ENCODE results near the gene RUFY3. TPM values are rescaled to one million over a fixed set of nuclear protein-coding genes. Genes with fewer than 3 reads are reported as not detected.
"Not testable (repeated sequence)": the region's sequence is repeated elsewhere in the genome, so short reads cannot be mapped to it uniquely, and the experiment has no call there.

Gene RUFY3
- total and polyA plus RNA-seq, 4 experiments from 2014 or later: 3.3 to 36.2 (median 22.7) TPM

DNA sequence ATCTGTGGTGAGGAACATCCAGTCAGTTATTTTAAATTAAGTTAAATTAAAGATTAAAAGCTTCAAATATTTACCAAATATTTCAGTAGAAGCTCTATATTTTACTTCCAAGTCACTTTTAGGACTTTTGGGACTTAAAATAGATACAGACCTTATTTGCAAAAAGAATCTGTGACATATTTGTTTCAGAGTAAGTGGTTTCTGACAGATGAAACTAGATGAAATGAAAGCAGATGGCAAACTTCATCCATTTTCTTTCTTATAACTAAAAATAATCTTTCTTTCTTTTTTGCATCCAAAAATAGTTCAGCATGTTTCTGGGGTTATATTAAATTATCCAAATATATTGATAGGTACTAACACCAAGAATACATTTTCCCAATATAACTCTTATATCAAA lies 40.1 kb upstream of the RUFY3 start:
- Histone ChIP-seq H3K27ac (ENCODE audit: low read depth, low read length) (no peak overlapping the region), H3K27me3 (ENCODE audit: insufficient read depth, low read length) (no peaks in the 10 kb centered on the region), H3K4me3 (ENCODE audit: low read length in 2 of 2) (no peak overlapping the region), H3K36me3 (ENCODE audit: insufficient read depth, low read length) (no peaks in the 10 kb centered on the region), H3K9me3 (ENCODE audit: control insufficient read depth in 1 of 2, low read length in 2 of 2) (no peaks in the 10 kb centered on the region), H3K4me1 (ENCODE audit: insufficient read depth, low read length) (peaks cover 17% of the 10 kb centered on the region)
- CTCF ChIA-PET (ENCODE audit: partially characterized antibody): interaction anchor here (1.4 to 4.0 kb wide), 3 partner anchors 11 to 329 kb away, joined by 3 to 17 read pairs (median 3); no protein-coding TSS in a partner anchor
- Mint-ChIP-seq H3K27me3 (peaks cover 1 to 3% of the 10 kb centered on the region in 2 donors), H3K27ac (no peak overlapping the region), H3K36me3 (no peaks in the 10 kb centered on the region), H3K4me1 (peaks cover 5 to 17% (median 8%) of the 10 kb centered on the region in 4 donors), H3K4me3 (no peak overlapping the region), H3K9me3 (peaks cover 0 to 2% (median 0%) of the 10 kb centered on the region in 8 donors)
- intact Hi-C loops (cut with micrococcal nuclease): no loop called here
- POLR2A ChIA-PET (ENCODE audit: partially characterized antibody): no interaction called here
- DNase-seq: no peak

DNA sequence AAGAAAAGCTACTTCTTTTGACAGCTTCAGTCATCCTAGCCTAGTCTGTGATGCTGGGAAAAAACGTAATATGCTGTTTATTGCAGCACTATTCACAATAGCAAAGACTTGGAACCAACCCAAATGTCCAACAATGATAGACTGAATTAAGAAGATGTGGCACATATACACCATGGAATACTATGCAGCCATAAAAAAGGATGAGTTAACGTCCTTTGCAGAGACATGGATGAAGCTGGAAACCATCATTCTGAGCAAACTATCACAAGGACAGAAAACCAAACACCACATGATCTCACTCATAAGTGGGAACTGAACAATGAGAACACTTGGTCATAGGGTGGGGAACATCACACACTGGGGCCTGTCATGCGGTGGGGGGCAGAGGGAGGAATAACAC lies 39.6 kb upstream of the RUFY3 start:
- peaks cover 21% of the 10 kb centered on the region for H3K4me1 ChIP-seq (ENCODE audit: insufficient read depth, low read length)
- H3K27me3 ChIP-seq (ENCODE audit: insufficient read depth, low read length); H3K36me3 ChIP-seq (ENCODE audit: insufficient read depth, low read length); DNase-seq; intact Hi-C loops (cut with micrococcal nuclease); H3K9me3 ChIP-seq (ENCODE audit: control insufficient read depth in 1 of 2, low read length in 2 of 2); H3K36me3 Mint-ChIP-seq; H3K27ac ChIP-seq (ENCODE audit: low read depth, low read length); H3K27me3 Mint-ChIP-seq; H3K9me3 Mint-ChIP-seq; H3K27ac Mint-ChIP-seq; H3K4me3 ChIP-seq (ENCODE audit: low read length in 2 of 2); H3K4me3 Mint-ChIP-seq: not testable (repeated sequence)
- ChIA-PET CTCF (ENCODE audit: partially characterized antibody) (interaction anchor here (1.4 to 4.0 kb wide), 3 partner anchors 11 to 328 kb away, joined by 3 to 17 read pairs (median 3); no protein-coding TSS in a partner anchor), POLR2A (ENCODE audit: partially characterized antibody) (interaction anchor here (1.3 kb wide), 1 partner anchor 23 kb away, joined by 5 read pairs; no protein-coding TSS in a partner anchor)
- peaks cover 5 to 13% (median 8%) of the 10 kb centered on the region in 4 donors for H3K4me1 Mint-ChIP-seq

DNA sequence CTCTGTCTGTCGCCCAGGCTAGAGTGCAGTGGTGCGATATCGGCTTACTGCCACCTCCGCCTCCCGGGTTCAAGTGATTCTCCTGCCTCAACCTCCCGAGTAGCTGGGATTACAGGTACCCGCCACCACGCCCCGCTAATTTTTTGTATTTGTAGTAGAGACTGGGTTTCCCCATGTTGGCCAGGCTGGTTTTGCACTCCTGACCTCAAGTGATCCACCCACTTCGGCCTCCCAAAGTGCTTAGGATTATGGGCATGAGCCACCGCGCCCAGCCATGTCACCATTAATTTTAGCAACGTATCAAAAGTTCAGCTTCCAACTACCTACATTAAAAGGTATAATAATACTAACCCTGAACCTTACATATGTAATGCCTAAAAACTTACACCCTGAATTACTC lies 34.4 kb upstream of the RUFY3 start:
- peaks cover 0 to 6% (median 0%) of the 10 kb centered on the region in 8 donors for H3K9me3 Mint-ChIP-seq
- CTCF ChIA-PET (ENCODE audit: partially characterized antibody): interaction anchor here (1.0 to 9.7 kb wide), 7 partner anchors 9 to 309 kb away, joined by 4 to 134 read pairs (median 7); partner anchors contain the start of gene DCK
- peak overlapping the region; percentile 94 for H3K27ac ChIP-seq (ENCODE audit: low read depth, low read length)
- no peaks in the 10 kb centered on the region for H3K27me3 Mint-ChIP-seq
- no peaks in the 10 kb centered on the region for H3K36me3 ChIP-seq (ENCODE audit: insufficient read depth, low read length)
- intact Hi-C loops (cut with micrococcal nuclease): loop anchor here (5.0 kb wide), 1 partner anchor 305 kb away; the partner anchor contains the start of gene DCK
- H3K4me1 Mint-ChIP-seq: peaks cover 24 to 42% (median 36%) of the 10 kb centered on the region in 4 donors
- POLR2A ChIA-PET (ENCODE audit: partially characterized antibody): interaction anchor here (0.6 to 9.0 kb wide), 10 partner anchors 8 to 306 kb away, joined by 3 to 174 read pairs (median 6); partner anchors contain the start of genes DCK and GRSF1
- H3K4me3 ChIP-seq (ENCODE audit: low read length in 2 of 2): peak overlapping the region; percentile 70 to 99
- no peaks in the 10 kb centered on the region for H3K27me3 ChIP-seq (ENCODE audit: insufficient read depth, low read length)
- peak in 1 of 5 donors; percentile 57 for DNase-seq
- H3K4me1 ChIP-seq (ENCODE audit: insufficient read depth, low read length): peaks cover 37% of the 10 kb centered on the region
- H3K9me3 ChIP-seq (ENCODE audit: control insufficient read depth in 1 of 2, low read length in 2 of 2): no peaks in the 10 kb centered on the region
- peak overlapping the region; percentile 92 to 100 (median 97) for H3K4me3 Mint-ChIP-seq
- H3K36me3 Mint-ChIP-seq: peaks cover 14 to 30% of the 10 kb centered on the region in 2 donors
- peak overlapping the region; percentile 95 to 100 (median 99) for H3K27ac Mint-ChIP-seq

DNA sequence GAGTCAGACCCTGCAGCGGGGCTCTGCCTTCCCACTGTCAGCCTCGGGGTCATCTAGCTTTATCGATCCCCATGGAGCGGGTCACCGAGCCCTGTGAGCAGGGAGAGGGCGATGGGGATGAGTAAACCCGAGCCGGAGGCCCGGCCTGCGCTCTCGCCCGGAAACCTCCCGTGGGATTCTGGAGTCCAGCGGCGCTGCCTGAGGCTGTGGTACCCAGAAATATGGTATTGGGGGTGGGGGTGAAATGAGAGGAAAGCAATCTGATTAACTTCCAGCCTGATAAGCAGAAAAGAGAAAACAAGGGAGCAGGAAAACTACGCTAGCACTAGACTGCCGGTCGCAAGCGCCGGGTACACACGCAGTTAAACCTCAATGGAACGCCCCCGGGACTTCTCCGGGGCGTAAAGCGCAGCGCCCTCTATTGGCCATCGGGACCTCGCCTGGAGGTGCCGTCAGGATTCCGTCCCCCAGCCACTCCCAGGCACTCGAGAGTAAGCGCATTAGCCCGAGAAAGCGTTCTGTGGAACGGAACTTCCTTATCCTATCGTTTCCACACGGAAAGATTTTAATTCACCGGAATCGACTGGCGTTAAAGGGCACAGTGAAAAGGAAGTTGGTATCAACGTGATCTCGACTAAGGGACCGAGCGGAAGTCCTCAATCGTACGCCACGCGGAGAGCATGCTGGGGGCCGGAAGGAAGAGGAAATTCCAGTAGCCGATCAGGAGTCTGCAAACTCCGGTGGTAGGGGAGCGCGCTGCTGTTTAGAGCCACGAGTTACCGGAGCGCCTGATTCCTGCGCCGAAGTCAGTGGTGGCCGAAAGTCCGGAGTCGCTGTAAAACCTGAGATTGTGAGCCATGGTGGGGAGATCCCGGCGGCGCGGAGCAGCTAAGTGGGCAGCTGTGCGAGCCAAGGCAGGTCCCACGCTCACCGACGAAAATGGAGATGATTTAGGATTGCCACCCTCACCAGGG lies 33.7 kb upstream of the RUFY3 start, which contains the start of gene UTP3:
Gene UTP3 (plus strand): TSS at position 712 of the 974 bp plus-strand sequence. CDS start 146 bp downstream, at position 858.
- Mint-ChIP-seq H3K9me3 (peaks cover 0 to 6% (median 0%) of the 10 kb centered on the region in 8 donors), H3K4me3 (peak within 1 kb of the TSS; percentile 92 to 100 (median 97)), H3K4me1 (peaks cover 24 to 42% (median 35%) of the 10 kb centered on the region in 4 donors), H3K27ac (peak within 1 kb of the TSS; percentile 95 to 100 (median 99)), H3K36me3 (peaks cover 14 to 32% of the 10 kb centered on the region in 2 donors), H3K27me3 (no peaks in the 10 kb centered on the region)
- ChIA-PET POLR2A (ENCODE audit: partially characterized antibody) (interaction anchor here (0.6 to 9.0 kb wide), 14 partner anchors 7 to 305 kb away, joined by 3 to 174 read pairs (median 5); partner anchors contain the start of genes DCK, GRSF1 and MOB1B), CTCF (ENCODE audit: partially characterized antibody) (interaction anchor here (0.7 to 9.7 kb wide), 12 partner anchors 8 to 308 kb away, joined by 3 to 134 read pairs (median 5); partner anchors contain the start of gene DCK)
- Histone ChIP-seq H3K27me3 (ENCODE audit: insufficient read depth, low read length) (no peaks in the 10 kb centered on the region), H3K4me1 (ENCODE audit: insufficient read depth, low read length) (peaks cover 37% of the 10 kb centered on the region), H3K36me3 (ENCODE audit: insufficient read depth, low read length) (no peaks in the 10 kb centered on the region), H3K4me3 (ENCODE audit: low read length in 2 of 2) (peak within 1 kb of the TSS; percentile 70 to 99), H3K9me3 (ENCODE audit: control insufficient read depth in 1 of 2, low read length in 2 of 2) (no peaks in the 10 kb centered on the region), H3K27ac (ENCODE audit: low read depth, low read length) (peak within 1 kb of the TSS; percentile 94)
- intact Hi-C loops (cut with micrococcal nuclease): loop anchor here (1.0 to 5.0 kb wide), 6 partner anchors 17 to 304 kb away; partner anchors contain the start of genes DCK, GRSF1 and MOB1B
- peak; percentile 93 to 95 (median 94) for DNase-seq

DNA sequence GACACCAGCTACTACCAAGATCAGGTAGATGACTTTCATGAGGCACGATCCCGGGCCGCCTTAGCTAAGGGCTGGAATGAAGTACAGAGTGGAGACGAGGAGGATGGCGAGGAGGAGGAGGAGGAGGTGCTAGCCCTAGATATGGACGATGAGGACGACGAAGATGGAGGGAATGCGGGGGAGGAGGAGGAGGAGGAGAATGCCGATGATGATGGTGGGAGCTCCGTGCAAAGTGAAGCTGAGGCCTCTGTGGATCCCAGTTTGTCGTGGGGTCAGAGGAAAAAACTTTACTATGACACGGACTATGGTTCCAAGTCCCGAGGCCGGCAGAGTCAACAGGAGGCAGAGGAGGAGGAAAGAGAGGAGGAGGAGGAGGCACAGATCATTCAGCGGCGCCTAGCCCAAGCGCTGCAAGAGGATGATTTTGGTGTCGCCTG lies 33.0 kb upstream of the RUFY3 start:
- intact Hi-C loops (cut with micrococcal nuclease): loop anchor here (1.0 to 5.0 kb wide), 6 partner anchors 16 to 303 kb away; partner anchors contain the start of genes DCK, GRSF1 and MOB1B
- H3K36me3 Mint-ChIP-seq: peaks cover 14 to 34% of the 10 kb centered on the region in 2 donors
- DNase-seq: peak in 4 of 5 donors; percentile 11 to 15 (median 12)
- H3K9me3 Mint-ChIP-seq: peaks cover 0 to 6% (median 0%) of the 10 kb centered on the region in 8 donors
- no peaks in the 10 kb centered on the region for H3K27me3 Mint-ChIP-seq
- H3K4me3 Mint-ChIP-seq: peak overlapping the region; percentile 92 to 100 (median 97)
- peak overlapping the region; percentile 95 to 100 (median 99) for H3K27ac Mint-ChIP-seq
- H3K4me1 Mint-ChIP-seq: peaks cover 24 to 42% (median 35%) of the 10 kb centered on the region in 4 donors
- H3K9me3 ChIP-seq (ENCODE audit: control insufficient read depth in 1 of 2, low read length in 2 of 2): no peaks in the 10 kb centered on the region
- POLR2A ChIA-PET (ENCODE audit: partially characterized antibody): interaction anchor here (0.6 to 9.0 kb wide), 10 partner anchors 9 to 312 kb away, joined by 3 to 174 read pairs (median 8); partner anchors contain the start of genes DCK, GRSF1 and MOB1B
- peak overlapping the region; percentile 94 for H3K27ac ChIP-seq (ENCODE audit: low read depth, low read length)
- H3K36me3 ChIP-seq (ENCODE audit: insufficient read depth, low read length): no peaks in the 10 kb centered on the region
- peak overlapping the region; percentile 70 to 99 for H3K4me3 ChIP-seq (ENCODE audit: low read length in 2 of 2)
- CTCF ChIA-PET (ENCODE audit: partially characterized antibody): interaction anchor here (0.7 to 9.7 kb wide), 9 partner anchors 9 to 150 kb away, joined by 3 to 134 read pairs (median 3); partner anchors contain the start of gene RUFY3
- no peaks in the 10 kb centered on the region for H3K27me3 ChIP-seq (ENCODE audit: insufficient read depth, low read length)
- peaks cover 37% of the 10 kb centered on the region for H3K4me1 ChIP-seq (ENCODE audit: insufficient read depth, low read length)

DNA sequence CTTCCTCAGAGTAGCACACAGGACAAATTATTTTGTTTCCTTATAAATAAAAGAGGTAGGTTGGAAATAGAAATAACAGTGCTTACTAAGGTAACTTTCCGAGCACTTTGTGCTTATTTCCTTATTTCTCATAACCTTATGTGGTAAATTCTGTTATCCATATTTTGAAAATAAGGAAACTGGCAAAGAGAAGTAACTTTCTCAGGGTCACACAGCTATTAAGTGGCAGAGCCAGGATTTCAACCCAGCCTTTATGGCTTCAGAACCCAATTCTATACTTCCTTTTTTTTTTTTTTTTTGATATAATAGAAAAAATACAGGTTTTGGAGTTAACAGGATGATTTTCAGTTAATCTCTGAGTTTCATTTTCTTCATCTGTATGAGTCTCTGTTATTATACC lies 30.1 kb upstream of the RUFY3 start:
- intact Hi-C loops (cut with micrococcal nuclease): no loop called here
- CTCF ChIA-PET (ENCODE audit: partially characterized antibody): interaction anchor here (9.7 kb wide), 1 partner anchor 12 kb away, joined by 134 read pairs; no protein-coding TSS in a partner anchor

More for the DNA sequence above, 30.1 kb upstream of the RUFY3 start:
- Mint-ChIP-seq H3K27ac (peak overlapping the region in 1 of 7 donors; percentile 20), H3K4me1 (peaks cover 24 to 42% (median 35%) of the 10 kb centered on the region in 4 donors), H3K36me3 (peaks cover 14 to 36% of the 10 kb centered on the region in 2 donors), H3K9me3 (peaks cover 0 to 6% (median 0%) of the 10 kb centered on the region in 8 donors), H3K4me3 (peak overlapping the region in 2 of 8 donors; percentile 9 to 65), H3K27me3 (no peaks in the 10 kb centered on the region)
- H3K4me1 ChIP-seq (ENCODE audit: insufficient read depth, low read length): peaks cover 37% of the 10 kb centered on the region
- no peaks in the 10 kb centered on the region for H3K27me3 ChIP-seq (ENCODE audit: insufficient read depth, low read length)
- H3K4me3 ChIP-seq (ENCODE audit: low read length in 2 of 2): no peak overlapping the region
- no peaks in the 10 kb centered on the region for H3K9me3 ChIP-seq (ENCODE audit: control insufficient read depth in 1 of 2, low read length in 2 of 2)
- no peaks in the 10 kb centered on the region for H3K36me3 ChIP-seq (ENCODE audit: insufficient read depth, low read length)
- no peak overlapping the region for H3K27ac ChIP-seq (ENCODE audit: low read depth, low read length)
- POLR2A ChIA-PET (ENCODE audit: partially characterized antibody): interaction anchor here (9.0 kb wide), 1 partner anchor 13 kb away, joined by 174 read pairs; no protein-coding TSS in a partner anchor
- DNase-seq: no peak
